HepG2 (cell line): ENCODE measurements around the gene RBM34. TPM values are rescaled to one million over a fixed set of nuclear protein-coding genes. Genes with fewer than 3 reads are reported as not detected.
A peak's percentile ranks its signal among the peaks of the same experiment; 100 is the strongest.

ENCODE experiments used
- CTCF ChIP-seq: sonication (generic); formaldehyde crosslinking; IDR thresholded peaks from 2 replicates; pipeline ENCODE4 v1.5.0; 2020; ENCODE audit warnings: mild to moderate bottlenecking, missing genetic modification reagents, moderate library complexity
- ELF3 ChIP-seq: IDR thresholded peaks from 2 replicates; pipeline ENCODE4 v1.6.1; 2016; ENCODE audit warnings: missing genetic modification reagents, missing compliant biosample characterization
- GMEB1 ChIP-seq: sonication (generic); formaldehyde crosslinking; IDR thresholded peaks from 2 replicates; pipeline ENCODE4 v1.5.1; 2020; ENCODE audit warnings: missing genetic modification reagents, mild to moderate bottlenecking, borderline replicate concordance
- GZF1 ChIP-seq: sonication (generic); formaldehyde crosslinking; IDR thresholded peaks from 2 replicates; pipeline ENCODE4 v1.5.1; 2020; ENCODE audit warnings: mild to moderate bottlenecking, missing genetic modification reagents
- HMG20A ChIP-seq: IDR thresholded peaks from 2 replicates; pipeline ENCODE4 v1.6.1; 2016; ENCODE audit warnings: borderline replicate concordance
- IRF9 ChIP-seq: sonication (generic); formaldehyde crosslinking; IDR thresholded peaks from 2 replicates; pipeline ENCODE4 v1.8.0; 2022; ENCODE audit warnings: missing genetic modification reagents, mild to moderate bottlenecking, borderline replicate concordance
- KDM1A ChIP-seq: IDR thresholded peaks from 2 replicates; pipeline ENCODE4 v1.6.1; 2016; ENCODE audit warnings: missing compliant biosample characterization
- LCORL ChIP-seq, 2 experiments: fragments of 450-650 bp in 1 of 2; sonication (generic) in 1 of 2; formaldehyde crosslinking in 1 of 2; IDR thresholded peaks; 2 replicates each; pipeline versions ENCODE4 v1.5.0 to v1.6.1; 2017 to 2020; ENCODE audit warnings: antibody characterized with exemption in 1 of 2, missing genetic modification reagents in 1 of 2
- MED1 ChIP-seq: sonication (generic); formaldehyde crosslinking; IDR thresholded peaks from 2 replicates; pipeline ENCODE4 v1.4.0; 2020; ENCODE audit warnings: missing genetic modification reagents
- RAD21 ChIP-seq: fragments of 450-650 bp; formaldehyde crosslinking; IDR thresholded peaks from 2 replicates; pipeline ENCODE4 v1.5.0; 2020; ENCODE audit warnings: mild to moderate bottlenecking
- REPIN1 ChIP-seq: sonication (generic); formaldehyde crosslinking; IDR thresholded peaks from 2 replicates; pipeline ENCODE4 v1.8.0; 2022; ENCODE audit warnings: missing genetic modification reagents, low read depth, mild to moderate bottlenecking, borderline replicate concordance
- RFXAP ChIP-seq: sonication (generic); formaldehyde crosslinking; IDR thresholded peaks from 2 replicates; pipeline ENCODE4 v1.4.0; 2020; ENCODE audit warnings: missing genetic modification reagents, borderline replicate concordance
- ZFY ChIP-seq: sonication (generic); formaldehyde crosslinking; IDR thresholded peaks from 2 replicates; pipeline ENCODE4 v1.4.0; 2020; ENCODE audit warnings: missing genetic modification reagents
- ZNF629 ChIP-seq: sonication (generic); formaldehyde crosslinking; conservative IDR thresholded peaks from 2 replicates; pipeline ENCODE4 v1.5.0; 2020; ENCODE audit warnings: missing genetic modification reagents
- ZNF687 ChIP-seq: sonication (generic); formaldehyde crosslinking; IDR thresholded peaks from 2 replicates; pipeline ENCODE4 v1.5.1; 2020; ENCODE audit warnings: mild to moderate bottlenecking, missing genetic modification reagents, moderate library complexity
- ZSCAN22 ChIP-seq: sonication (generic); formaldehyde crosslinking; IDR thresholded peaks from 2 replicates; pipeline ENCODE4 v1.4.0; 2020; ENCODE audit warnings: mild to moderate bottlenecking, missing genetic modification reagents
- ZSCAN31 ChIP-seq: sonication (generic); formaldehyde crosslinking; IDR thresholded peaks from 2 replicates; pipeline ENCODE4 v1.5.0; 2020; ENCODE audit warnings: low read depth, mild to moderate bottlenecking, missing genetic modification reagents
- polyA plus RNA-seq, 8 experiments: library from polyadenylated mRNA; depleted of rRNA in 3 of 8; stranded (reverse) in 7 of 8; unstranded in 1 of 8; fragments of >200 nt; fragmentation: Illumina TruSeq in 4 of 8; extraction: Trizol in 4 of 8; gene quantifications; 2 replicates each; pipeline versions ENCODE4 v1.2.1 to v1.2.3, GENCODE V29; 2011 to 2016; ENCODE audit warnings: low read depth in 4 of 8, missing spikeins in 1 of 8, mixed read lengths in 1 of 8; ENCODE audit not compliant: insufficient read depth in 1 of 8
- total RNA-seq, 5 experiments: library from RNA; depleted of rRNA; stranded (reverse); fragments of >200 nt; fragmentation: Illumina TruSeq; extraction: Trizol; gene quantifications; 2 replicates each; pipeline ENCODE4 v1.2.3, GENCODE V29; 2016; ENCODE audit warnings: low read depth in 1 of 5

Gene RBM34
- total and polyA plus RNA-seq, 2 of the 13 experiments (the other 11 are each of a cell fraction or from before 2014, with no cell fraction given): 34.7 to 73.0 TPM

GRCh38 chr1:235093013-235093695 is 67.9 kb downstream of the RBM34 start (continued):
- TF ChIP-seq RAD21: peak; percentile 60; the same call in 1 of the 2 replicates
- no peak for TF ChIP-seq GMEB1
- 0 out of 2 replicates have a peak, but pooled peaks have one; percentile 18 for TF ChIP-seq RFXAP (CRISPR knock-in tag)
- TF ChIP-seq ZNF629 (CRISPR knock-in tag): no peak
- TF ChIP-seq ZSCAN22 (CRISPR knock-in tag): no peak
- TF ChIP-seq REPIN1 (CRISPR knock-in tag): 0 out of 2 replicates have a peak, but pooled peaks have one; percentile 10
- TF ChIP-seq GZF1 (CRISPR knock-in tag): no peak
- no peak for TF ChIP-seq LCORL (IDR thresholded peaks at IDR 0.05)
- TF ChIP-seq LCORL (CRISPR knock-in tag; IDR thresholded peaks at IDR 0.05): no peak
- TF ChIP-seq ZNF687: peak; percentile 75
- peak; percentile 26; the same call in 1 of the 2 replicates for TF ChIP-seq ELF3 (CRISPR knock-in tag)
- peak; percentile 20; the same call in 1 of the 2 replicates for TF ChIP-seq MED1
- TF ChIP-seq KDM1A (CRISPR knock-in tag): no peak
- TF ChIP-seq ZFY (CRISPR knock-in tag): 0 out of 2 replicates have a peak, but pooled peaks have one; percentile 18
- 0 out of 2 replicates have a peak, but pooled peaks have one; percentile 39 for TF ChIP-seq ZSCAN31 (CRISPR knock-in tag)
- TF ChIP-seq HMG20A (CRISPR knock-in tag): no peak
- TF ChIP-seq CTCF: peak; percentile 73
- TF ChIP-seq IRF9: no peak
